GM19455 (cell line): ENCODE data around the gene DUOX2.
"Not testable (repeated sequence)": the region's sequence is repeated elsewhere in the genome, so short reads cannot be mapped to it uniquely, and the experiment has no call there.

Experiments used
- ATAC-seq: cut with Tn5 transposase; IDR thresholded peaks from one replicate; pipeline ENCODE4 v1.9.1; 2021; ENCODE audit not compliant: unreplicated experiment

DUOX2 gene

DNA sequence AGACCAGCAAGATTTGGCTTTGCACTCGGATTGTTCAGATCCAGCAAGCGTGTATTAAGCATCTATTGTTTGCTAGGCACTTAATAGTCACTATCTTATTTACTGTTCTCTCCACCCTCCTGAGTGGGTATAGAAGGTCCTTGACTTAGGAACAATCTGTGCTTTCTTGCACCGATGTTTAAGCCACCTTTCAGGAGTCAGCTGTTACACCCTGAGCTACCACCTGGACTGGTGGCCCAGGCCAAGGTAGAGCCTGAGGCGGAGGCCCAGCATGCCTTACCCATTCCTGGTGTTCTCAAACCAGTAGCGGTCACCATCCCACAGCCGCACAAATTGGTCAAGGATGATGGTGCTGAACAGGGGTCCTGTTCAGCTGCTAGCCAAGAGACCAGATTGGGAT is 25.8 kb upstream of the DUOX2 start:
- no peak for ATAC-seq

DNA sequence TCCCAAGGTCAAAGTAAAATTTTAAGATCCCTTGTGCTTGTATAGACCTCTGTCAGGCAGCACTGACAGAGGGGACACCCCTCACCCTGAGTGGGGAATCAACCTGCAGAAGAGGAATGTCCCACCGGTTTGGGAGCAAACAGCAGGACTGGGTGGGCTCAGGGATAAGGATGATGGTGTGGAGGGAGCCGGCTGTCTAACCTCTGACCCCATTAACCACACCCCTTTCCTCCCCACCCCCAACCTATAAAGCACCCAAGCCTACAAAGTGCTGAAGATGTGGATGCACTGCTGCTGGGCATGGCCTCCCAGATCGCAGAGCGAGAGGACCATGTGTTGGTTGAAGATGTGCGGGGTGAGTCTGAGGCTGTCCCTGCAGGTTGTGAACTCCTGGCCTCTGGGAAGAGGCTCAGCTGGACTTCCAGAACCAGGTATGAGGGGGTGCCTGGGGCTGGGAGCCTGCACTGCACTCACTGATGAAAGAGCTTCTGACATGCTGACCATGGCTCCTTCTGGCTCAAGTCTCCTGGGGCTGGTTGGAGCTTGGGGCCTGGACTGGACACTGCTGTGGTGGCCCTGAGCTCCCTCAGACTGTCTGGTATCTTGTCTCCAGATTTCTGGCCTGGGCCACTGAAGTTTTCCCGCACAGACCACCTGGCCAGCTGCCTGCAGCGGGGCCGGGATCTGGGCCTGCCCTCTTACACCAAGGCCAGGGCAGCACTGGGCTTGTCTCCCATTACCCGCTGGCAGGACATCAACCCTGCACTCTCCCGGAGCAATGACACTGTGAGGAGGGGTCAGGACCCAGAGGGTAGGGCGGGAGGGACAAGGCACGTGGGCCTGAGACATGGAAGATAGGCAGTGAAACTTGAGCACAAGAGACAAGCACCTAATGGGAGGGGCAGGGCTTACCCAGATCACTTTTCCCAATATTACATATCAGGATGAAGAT is 25.1 kb upstream of the DUOX2 start:
- no peak for ATAC-seq

- ATAC-seq: no peak
Observed at GRCh38 chr15:45137703-45138102, 23.7 kb upstream of the DUOX2 start.

- no peak for ATAC-seq
Observed at GRCh38 chr15:45136378-45136764, 22.4 kb upstream of the DUOX2 start.

- not testable (repeated sequence) for ATAC-seq
Observed at GRCh38 chr15:45135705-45136377, 21.9 kb upstream of the DUOX2 start.

GRCh38 chr15:45134682-45135604 is 21.0 kb upstream of the DUOX2 start:
- ATAC-seq: no peak

DNA sequence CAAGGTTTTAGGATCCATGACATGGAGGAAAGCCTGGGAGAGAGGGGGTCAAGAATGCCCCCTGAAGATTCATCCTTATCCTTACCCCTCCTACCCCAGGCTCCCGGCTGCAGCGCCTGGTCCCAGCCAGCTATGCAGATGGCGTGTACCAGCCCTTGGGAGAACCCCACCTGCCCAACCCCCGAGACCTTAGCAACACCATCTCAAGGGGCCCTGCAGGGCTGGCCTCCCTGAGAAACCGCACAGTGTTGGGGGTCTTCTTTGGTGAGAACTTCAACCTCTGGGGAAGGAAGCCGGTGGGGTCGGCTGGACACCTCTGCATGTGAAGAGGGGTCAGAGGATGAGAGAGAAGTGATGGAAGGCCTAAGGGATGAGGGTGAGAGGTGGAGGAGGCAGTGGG is 20.1 kb upstream of the DUOX2 start:
- no peak for ATAC-seq

- ATAC-seq: no peak
Observed at GRCh38 chr15:45133561-45133920, 19.6 kb upstream of the DUOX2 start.

DNA sequence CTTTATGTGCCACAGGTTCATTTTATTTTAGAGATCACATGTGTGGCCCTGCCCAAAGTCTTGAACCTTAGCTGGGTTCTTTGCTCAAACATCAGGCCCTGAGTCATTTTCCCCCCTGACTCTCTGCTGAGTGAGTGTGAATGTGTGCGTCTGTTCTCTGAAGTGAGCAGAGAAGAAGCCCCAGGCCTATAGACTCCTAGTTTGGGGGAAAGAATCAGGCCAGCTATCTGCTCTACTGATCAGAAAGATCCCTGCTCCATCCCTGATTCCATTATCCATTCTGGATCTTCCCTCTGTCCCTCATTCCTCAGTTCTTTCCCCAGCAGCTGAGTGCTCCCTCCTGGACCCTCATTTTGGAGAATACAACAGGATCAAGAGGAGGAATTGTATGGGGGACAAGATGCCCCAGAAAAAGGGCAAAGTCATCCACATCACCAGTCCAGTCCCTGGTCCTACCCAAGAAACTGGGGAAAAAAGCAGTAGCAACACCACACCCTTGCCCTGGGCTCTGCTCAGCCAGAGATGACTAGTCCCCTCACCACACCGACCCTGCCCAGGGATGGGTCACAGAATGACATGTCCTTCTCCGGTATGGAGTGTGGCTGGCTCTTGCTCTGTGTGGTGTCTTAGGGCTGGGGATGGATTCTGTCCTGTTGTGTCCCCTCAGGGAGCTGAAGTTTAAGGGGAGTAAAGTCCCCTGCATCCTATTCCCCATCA is 19.0 kb upstream of the DUOX2 start:
- ATAC-seq: no peak

GRCh38 chr15:45131510-45131909 is 17.5 kb upstream of the DUOX2 start:
- ATAC-seq: no peak

GRCh38 chr15:45130291-45131000 is 16.5 kb upstream of the DUOX2 start:
- no peak for ATAC-seq

DNA sequence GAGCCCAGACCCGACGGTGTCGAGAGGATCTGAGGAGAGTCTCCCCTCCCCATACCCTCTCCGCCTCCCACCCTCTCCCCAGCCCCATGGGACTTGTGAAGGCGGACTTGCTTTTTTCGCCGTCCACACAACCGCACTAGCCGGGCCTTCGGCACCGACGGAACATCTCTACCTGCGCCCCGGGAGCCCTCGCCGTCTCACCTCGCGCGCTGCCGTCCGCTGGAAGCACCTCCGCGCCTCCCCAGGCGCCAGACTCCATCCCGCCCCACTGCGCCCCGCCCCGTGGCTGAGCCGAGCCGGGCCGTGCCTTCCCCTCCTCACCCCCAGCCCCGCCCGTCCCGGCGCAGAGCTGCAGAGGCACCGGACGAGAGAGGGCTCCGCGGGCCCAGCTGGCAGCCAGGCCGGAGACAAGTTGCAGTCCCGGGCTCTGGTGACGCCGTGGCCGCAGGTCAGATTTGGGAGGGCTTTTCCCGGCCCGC is 15.7 kb upstream of the DUOX2 start, which contains the start of the genes DUOX1 and DUOXA1:
DUOX1 (plus strand) TSS at position 344 of the 479 bp plus-strand sequence. CDS start 1,973 bp downstream, outside the sequence.
DUOXA1 (minus strand) TSS at position 229 of the 479 bp plus-strand sequence. CDS start 6,865 bp downstream, outside the sequence.
- no peak for ATAC-seq

DNA sequence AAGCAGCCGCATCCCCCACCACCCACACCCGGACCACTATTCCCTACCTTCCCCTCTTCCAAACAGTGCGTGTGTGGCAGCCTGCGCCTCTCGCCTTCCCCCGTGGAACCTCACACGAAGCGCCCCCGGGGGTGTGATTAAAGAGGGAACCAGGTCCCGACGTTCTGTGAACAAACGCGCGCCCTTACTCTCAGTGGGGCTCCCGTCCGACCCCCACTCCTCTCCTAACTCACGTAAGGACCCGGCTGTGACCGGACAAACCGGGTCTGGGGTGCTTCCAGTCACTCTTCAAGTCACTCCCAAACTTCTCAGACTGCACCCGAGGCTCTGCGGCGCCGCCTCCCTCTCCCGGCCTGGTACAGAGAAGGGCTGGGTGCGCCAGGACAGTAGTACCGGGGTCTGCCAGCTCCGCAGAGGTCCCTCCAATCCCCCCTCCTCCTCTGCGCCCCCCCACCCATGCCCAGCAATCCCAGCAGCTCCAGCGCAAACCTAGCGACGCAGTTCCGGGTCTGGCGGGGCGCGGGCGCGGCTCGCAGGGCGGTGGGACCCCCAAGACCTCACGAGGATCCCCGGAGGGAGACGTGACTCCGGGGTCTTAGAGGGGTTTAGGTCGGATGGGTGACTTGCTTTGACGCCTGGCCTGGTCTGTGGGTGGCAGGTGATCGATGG is 15.1 kb upstream of the DUOX2 start:
- ATAC-seq: no peak

- ATAC-seq: no peak
Observed at GRCh38 chr15:45126535-45127158, 12.7 kb upstream of the DUOX2 start.

GRCh38 chr15:45123397-45123796 is 9.4 kb upstream of the DUOX2 start:
- ATAC-seq: no peak

DNA sequence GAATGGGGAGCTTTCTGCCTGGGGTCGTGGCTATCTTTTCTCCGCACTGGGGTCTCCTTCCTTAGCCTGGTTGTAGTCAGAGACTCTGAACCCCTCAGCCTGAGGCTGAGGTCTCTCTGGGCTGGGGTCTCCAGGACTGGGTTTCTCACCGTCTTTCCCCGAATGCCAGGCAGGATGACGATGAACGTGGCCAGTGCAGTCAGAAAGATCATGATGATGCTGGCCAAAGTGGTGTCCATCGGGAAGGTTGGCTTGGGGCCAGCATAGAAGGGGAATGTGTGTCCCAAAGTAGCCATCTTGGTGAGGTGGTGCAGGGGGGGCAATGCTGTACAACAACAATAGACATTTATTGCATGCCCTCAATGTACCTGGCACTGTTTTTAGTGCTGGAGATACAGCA is 8.7 kb upstream of the DUOX2 start:
- ATAC-seq: no peak

DNA sequence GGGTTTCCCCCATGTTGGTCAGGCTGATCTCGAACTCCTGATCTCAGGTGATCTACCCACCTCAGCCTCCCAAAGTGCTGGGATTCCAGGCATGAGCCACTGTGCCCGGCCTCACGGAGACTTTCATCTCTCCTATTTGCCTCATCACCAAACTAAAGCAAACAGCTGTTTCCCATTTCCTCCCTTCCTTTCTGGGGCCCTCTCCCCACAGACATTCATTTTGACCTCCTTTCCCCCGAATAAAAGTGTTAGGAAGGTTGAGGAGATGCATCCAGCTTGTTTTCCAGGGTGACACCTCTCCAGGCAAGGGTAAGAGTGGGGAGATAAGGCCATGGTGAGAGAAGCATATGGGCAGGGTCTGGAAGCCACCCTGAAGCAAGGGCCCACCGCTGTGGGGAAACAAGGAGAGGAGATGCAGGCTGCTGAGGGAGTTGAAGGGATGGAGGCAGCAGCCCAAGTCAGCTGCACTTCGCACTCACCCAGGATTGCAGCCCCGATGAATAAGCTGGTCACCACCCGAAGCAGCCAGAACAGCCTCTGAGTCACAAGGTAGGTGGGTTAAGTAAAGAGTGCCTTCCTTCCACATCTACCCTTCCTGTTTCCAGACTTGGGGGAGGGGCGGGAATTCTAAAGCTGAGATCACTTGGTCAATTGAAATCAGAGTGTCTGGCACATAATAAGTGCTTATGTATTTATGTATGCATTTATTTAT is 7.9 kb upstream of the DUOX2 start:
- no peak for ATAC-seq

DNA sequence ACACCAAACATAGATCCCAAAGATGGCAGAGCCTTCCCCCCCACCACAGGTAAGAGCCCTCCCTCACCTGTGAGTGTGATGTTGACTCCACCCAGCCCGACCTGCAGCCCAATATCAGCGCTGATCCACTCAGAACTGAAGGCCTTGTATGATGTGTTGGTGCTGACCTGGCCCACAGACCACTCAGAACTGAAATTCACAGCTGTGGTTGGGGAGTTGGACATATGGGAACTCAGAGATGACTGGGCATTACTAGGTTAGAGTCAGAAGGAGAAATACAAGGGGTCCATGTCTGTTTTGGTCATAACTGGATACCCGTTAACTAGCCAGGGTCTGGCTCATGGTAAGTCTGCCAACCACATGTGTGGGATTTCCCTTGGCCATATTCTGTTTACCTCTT is 7.0 kb upstream of the DUOX2 start:
- ATAC-seq: no peak
